HL-60 (cell line): Measurements from ENCODE around the gene GIMAP7.

ENCODE experiments used
- DNase-seq, 2 experiments: peaks; one replicate each; pipeline ENCODE4 v3.0.0-alpha.2; 2010 to 2020; ENCODE audit warnings: low read depth in 1 of 2, low spot score in 1 of 2
- H3K27ac ChIP-seq: fragments of 250-450 bp; sonication (Bioruptor Pico); replicated peaks from 2 replicates; pipeline ENCODE4 v1.5.1; 2020; ENCODE audit warnings: mild to moderate bottlenecking, moderate library complexity
- H3K27me3 ChIP-seq: fragments of 250-450 bp; sonication (Bioruptor Pico); 2 replicates; pipeline ENCODE4 v1.5.1; 2021; ENCODE audit warnings: mild to moderate bottlenecking, moderate library complexity; ENCODE audit not compliant: insufficient read depth, poor library complexity, severe bottlenecking
- H3K4me3 ChIP-seq: replicated peaks from 2 replicates; pipeline ENCODE4 v1.5.1; 2011; ENCODE audit warnings: mild to moderate bottlenecking, control low read depth, low read length; ENCODE audit not compliant: insufficient read depth
- CTCF ChIP-seq: IDR thresholded peaks from one replicate; pipeline ENCODE4 v1.5.1; 2011; ENCODE audit warnings: low read length, control low read depth, inconsistent platforms; ENCODE audit not compliant: insufficient read depth
- GABPA ChIP-seq: IDR thresholded peaks from 2 replicates; pipeline ENCODE4 v1.6.1; 2012; ENCODE audit warnings: low read depth
- POLR2AphosphoS5 ChIP-seq: IDR thresholded peaks from 2 replicates; pipeline ENCODE4 v1.6.1; 2012; ENCODE audit warnings: low read depth
- REST ChIP-seq: IDR thresholded peaks from 2 replicates; pipeline ENCODE4 v1.6.1; 2012; ENCODE audit warnings: low read depth; ENCODE audit not compliant: insufficient replicate concordance
- SPI1 ChIP-seq: IDR thresholded peaks from 2 replicates; pipeline ENCODE4 v1.6.1; 2012; ENCODE audit warnings: low read depth, mild to moderate bottlenecking, borderline replicate concordance

Gene GIMAP7

GRCh38 chr7:150515248-150516147 lies 826 bp downstream of the GIMAP7 start:
- peaks cover 15% of the 10 kb centered on the region for H3K27me3 ChIP-seq
- TF ChIP-seq GABPA (no peak), SPI1 (no peak), CTCF (no peak), POLR2AphosphoS5 (no peak), REST (no peak)
- H3K27ac ChIP-seq: no peak overlapping the region
- no peak overlapping the region for H3K4me3 ChIP-seq
- no peak for DNase-seq

- Histone ChIP-seq H3K27ac (no peak overlapping the region), H3K27me3 (peaks cover 15% of the 10 kb centered on the region), H3K4me3 (no peak overlapping the region)
- no peak for DNase-seq
- TF ChIP-seq POLR2AphosphoS5: no peak
- no peak for TF ChIP-seq CTCF
- TF ChIP-seq REST: no peak
- no peak for TF ChIP-seq SPI1
- TF ChIP-seq GABPA: no peak
Observed at GRCh38 chr7:150516956-150517745, 2.5 kb downstream of the GIMAP7 start.

- DNase-seq: no peak
- H3K27ac ChIP-seq: no peak overlapping the region
- no peak overlapping the region for H3K4me3 ChIP-seq
- TF ChIP-seq SPI1 (no peak), CTCF (no peak), POLR2AphosphoS5 (no peak), REST (no peak), GABPA (no peak)
- H3K27me3 ChIP-seq: peaks cover 15% of the 10 kb centered on the region
Observed at GRCh38 chr7:150519310-150519709, 4.6 kb downstream of the GIMAP7 start.
